ENCODE data around the gene OSTF1.

The OSTF1 gene

DNA sequence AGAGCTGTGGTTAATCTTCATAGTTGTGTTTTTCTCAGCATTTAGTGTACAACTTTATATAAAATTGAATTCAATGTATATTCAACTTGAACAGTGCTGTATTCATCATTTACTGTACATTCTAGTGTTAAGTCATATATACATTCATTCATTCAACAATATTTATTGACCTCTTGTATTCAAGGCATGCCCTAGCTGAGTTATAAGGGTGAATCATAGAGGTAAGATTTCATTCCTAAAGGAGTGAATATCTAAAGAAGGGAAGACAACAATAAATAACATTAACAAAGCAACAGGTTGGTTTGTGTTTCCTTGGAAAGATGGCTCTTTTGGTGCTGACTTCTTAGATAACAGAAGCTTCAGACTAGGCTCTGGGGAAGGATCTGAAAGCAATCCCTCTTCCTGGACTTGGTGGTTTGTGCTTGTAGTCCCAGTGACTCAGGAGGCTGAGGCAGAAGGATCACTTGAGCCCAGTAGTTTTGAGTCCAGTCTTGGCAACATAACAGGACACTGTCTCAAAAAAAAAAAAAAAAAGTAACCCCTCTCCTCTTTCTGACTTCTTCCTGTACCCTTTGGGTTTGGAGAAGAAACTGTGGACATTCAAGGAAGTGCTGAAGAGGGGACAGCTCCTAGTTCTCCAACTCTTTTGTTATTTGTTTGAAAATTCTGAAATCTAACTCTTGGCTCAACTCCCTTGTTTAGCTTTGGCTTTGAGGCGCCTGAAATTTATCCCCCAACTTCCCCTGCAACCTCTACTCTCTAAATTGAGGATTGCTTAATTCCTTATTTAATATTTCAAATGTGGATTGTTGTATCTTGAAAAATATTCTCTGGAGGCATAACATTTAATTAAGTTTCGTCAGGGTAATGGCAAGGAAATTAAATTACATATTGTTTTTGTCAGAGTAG, 80.2 kb downstream of the OSTF1 start:
- no peaks in the 10 kb centered on the region for H3K36me3 ChIP-seq
- no peak for TF ChIP-seq CTCF (IDR thresholded peaks at IDR 0.05; ENCODE audit: low read depth, low read length)
- H3K27me3 ChIP-seq (ENCODE audit: insufficient read depth, low read depth, severe bottlenecking), result no peaks in the 10 kb centered on the region
- H3K27ac ChIP-seq, result no peak overlapping the region
- peaks cover 3% of the 10 kb centered on the region for H3K9me3 ChIP-seq (ENCODE audit: severe bottlenecking)
- no peak for DNase-seq
- no peak overlapping the region for H3K4me3 ChIP-seq (ENCODE audit: low read depth, low read length)

GRCh38 chr9:75169623-75170022, 81.3 kb downstream of the OSTF1 start:
- Histone ChIP-seq H3K27me3 (ENCODE audit: insufficient read depth, low read depth, severe bottlenecking) (no peaks in the 10 kb centered on the region), H3K4me3 (ENCODE audit: low read depth, low read length) (no peak overlapping the region), H3K9me3 (ENCODE audit: severe bottlenecking) (no peaks in the 10 kb centered on the region), H3K36me3 (no peaks in the 10 kb centered on the region), H3K27ac (no peak overlapping the region)
- DNase-seq, result no peak
- no peak for TF ChIP-seq CTCF (IDR thresholded peaks at IDR 0.05; ENCODE audit: low read depth, low read length)

DNA sequence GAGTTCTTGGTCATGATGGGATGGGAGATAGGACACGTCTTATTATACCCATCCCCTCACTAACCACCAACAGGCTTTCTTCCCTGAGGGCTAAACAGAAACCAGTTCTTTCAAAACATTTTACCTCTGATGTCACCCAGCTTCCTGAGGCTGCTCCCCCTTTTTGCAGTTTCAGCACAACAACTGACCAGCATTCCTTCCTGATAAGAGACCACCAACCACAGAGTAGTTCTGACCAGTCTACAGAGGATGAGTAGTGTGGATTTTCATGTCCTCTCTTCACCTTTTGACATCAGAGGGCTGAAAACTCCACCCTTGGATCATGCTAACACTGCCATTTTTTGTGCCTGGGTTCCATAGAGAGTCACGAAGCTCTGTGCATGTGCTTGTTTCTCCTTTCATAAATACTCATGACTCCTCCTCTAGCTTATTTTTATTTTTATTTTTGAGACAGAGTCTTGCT, 82.6 kb downstream of the OSTF1 start:
- H3K9me3 ChIP-seq (ENCODE audit: severe bottlenecking), result no peaks in the 10 kb centered on the region
- no peak for DNase-seq
- no peak overlapping the region for H3K27ac ChIP-seq

DNA sequence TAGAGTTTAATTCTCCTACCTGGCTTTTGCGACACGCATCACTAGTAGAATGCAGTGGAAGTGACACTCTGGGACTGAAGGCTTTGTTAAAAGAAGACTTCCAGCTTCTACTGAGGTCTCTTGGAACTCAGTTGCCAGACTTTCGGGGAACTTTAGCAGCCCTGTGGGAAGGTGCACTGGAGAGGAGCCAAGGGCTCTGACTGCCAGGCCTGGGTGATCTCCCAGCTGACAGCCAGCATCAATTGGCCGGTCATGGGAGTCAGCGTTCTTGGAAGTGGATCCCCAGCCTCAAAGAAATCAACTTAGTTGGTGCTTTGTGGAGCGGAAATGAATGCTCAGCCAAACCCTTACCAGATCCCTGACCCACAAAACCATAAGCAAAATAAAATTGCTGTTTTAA, 87.1 kb downstream of the OSTF1 start:
- TF ChIP-seq CTCF (IDR thresholded peaks at IDR 0.05; ENCODE audit: low read depth, low read length), result no peak
- no peaks in the 10 kb centered on the region for H3K36me3 ChIP-seq
- H3K27me3 ChIP-seq (ENCODE audit: insufficient read depth, low read depth, severe bottlenecking), result no peaks in the 10 kb centered on the region
- DNase-seq, result no peak
- H3K27ac ChIP-seq, result no peak overlapping the region
- H3K4me3 ChIP-seq (ENCODE audit: low read depth, low read length), result no peak overlapping the region
- H3K9me3 ChIP-seq (ENCODE audit: severe bottlenecking), result no peaks in the 10 kb centered on the region

More for the DNA sequence above, 82.6 kb downstream of the OSTF1 start:
- Histone ChIP-seq H3K27me3 (ENCODE audit: insufficient read depth, low read depth, severe bottlenecking) (no peaks in the 10 kb centered on the region), H3K36me3 (no peaks in the 10 kb centered on the region), H3K4me3 (ENCODE audit: low read depth, low read length) (no peak overlapping the region)
- TF ChIP-seq CTCF (IDR thresholded peaks at IDR 0.05; ENCODE audit: low read depth, low read length), result no peak

DNA sequence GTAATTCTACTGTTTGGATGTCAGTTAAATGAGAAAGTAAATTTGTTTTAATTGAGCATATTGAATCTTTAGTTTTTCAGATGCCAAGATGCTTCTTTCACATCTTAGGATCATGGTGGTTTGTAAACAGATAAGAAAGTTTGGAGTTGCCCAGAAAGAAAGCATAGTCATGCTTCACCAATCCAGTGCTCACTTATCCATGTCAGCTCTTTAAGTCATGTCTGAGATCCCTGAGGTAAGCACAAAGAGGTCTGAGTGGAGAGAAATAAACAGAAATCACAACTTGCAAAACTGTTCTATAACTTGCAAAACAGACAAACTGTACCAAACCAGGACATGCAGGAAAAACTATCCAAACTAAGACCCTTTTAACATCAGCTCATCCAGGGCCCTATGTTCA, 87.7 kb downstream of the OSTF1 start:
- Histone ChIP-seq H3K36me3 (no peaks in the 10 kb centered on the region), H3K27ac (no peak overlapping the region), H3K27me3 (ENCODE audit: insufficient read depth, low read depth, severe bottlenecking) (no peaks in the 10 kb centered on the region), H3K4me3 (ENCODE audit: low read depth, low read length) (no peak overlapping the region), H3K9me3 (ENCODE audit: severe bottlenecking) (no peaks in the 10 kb centered on the region)
- no peak for TF ChIP-seq CTCF (IDR thresholded peaks at IDR 0.05; ENCODE audit: low read depth, low read length)
- no peak for DNase-seq

All from WERI-Rb-1 (cell line).